ENCODE data around the gene SMIM45.

The SMIM45 gene

GRCh38 chr22:41969110-41969646, 17.2 kb downstream of the SMIM45 start, which contains the start of gene SEPTIN3:
TSS of gene SEPTIN3 (plus strand) at chr22:41969443. CDS start at chr22:41971493, 2,050 bp downstream.
- DNase-seq (ENCODE audit: low spot score) = no peak

DNA sequence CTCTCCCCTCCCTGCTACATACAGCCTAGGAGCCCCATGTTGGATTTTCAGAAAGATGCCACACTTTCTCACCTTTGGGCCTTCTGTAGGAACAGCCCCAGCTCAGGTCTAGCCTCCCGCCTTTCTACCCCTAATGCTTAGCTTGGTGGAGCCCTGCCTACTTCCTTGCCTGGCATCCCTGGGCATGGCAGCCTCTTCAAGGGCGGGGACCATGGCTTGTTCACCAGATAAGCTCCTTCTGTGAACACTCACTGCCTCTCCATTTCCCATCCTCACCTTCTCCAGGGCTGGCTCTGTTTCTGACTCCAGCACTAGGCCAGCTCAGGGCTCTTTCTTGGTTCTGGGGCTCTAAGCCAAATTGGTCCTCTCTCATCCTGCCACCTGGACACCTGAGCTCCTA, 18.7 kb downstream of the SMIM45 start:
- DNase-seq (ENCODE audit: low spot score) = no peak

- no peak for DNase-seq (ENCODE audit: low spot score)
Measured at GRCh38 chr22:41971431-41971830, 19.5 kb downstream of the SMIM45 start.

- DNase-seq (ENCODE audit: low spot score) = no peak
Measured at GRCh38 chr22:41974691-41975290, 22.8 kb downstream of the SMIM45 start.

DNA sequence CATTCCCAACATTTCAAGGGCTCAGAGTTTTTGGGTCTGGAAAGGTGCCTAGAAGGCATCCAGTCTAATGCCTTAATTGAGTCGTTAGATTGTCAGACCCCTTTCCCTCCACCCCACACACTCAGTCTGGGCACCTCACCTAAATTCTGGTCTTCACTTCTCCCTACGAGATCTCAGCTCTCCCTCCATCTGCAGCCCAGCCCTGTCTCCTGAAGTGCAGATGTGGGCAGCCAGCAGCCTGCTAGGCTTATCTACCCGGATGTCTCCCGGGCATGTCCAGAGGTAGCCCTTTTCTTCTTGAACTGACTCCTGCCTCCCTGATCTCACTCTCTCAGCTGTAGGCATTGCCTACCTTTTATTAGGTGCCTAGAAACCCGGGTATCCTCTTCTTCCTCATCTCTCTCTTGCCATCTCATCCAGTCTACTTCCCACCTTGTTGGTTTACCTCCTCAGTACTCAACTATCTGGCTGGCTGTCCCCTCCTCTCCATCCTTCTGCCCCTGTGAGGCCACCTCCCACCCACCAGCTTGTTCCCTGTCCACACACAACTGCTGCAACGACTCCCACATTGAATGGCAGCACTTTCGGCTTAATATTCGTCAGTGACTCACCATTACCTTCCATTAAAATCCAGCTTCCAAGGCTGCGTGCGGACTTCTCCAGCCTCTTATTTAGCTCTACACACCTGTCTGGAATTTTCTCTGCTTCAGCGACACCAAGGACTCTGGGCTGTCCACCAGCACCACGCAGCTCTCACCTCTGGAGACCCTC, 23.5 kb downstream of the SMIM45 start:
- no peak for DNase-seq (ENCODE audit: low spot score)

- no peak for DNase-seq (ENCODE audit: low spot score)
Measured at GRCh38 chr22:41976070-41976901, 24.3 kb downstream of the SMIM45 start.

DNA sequence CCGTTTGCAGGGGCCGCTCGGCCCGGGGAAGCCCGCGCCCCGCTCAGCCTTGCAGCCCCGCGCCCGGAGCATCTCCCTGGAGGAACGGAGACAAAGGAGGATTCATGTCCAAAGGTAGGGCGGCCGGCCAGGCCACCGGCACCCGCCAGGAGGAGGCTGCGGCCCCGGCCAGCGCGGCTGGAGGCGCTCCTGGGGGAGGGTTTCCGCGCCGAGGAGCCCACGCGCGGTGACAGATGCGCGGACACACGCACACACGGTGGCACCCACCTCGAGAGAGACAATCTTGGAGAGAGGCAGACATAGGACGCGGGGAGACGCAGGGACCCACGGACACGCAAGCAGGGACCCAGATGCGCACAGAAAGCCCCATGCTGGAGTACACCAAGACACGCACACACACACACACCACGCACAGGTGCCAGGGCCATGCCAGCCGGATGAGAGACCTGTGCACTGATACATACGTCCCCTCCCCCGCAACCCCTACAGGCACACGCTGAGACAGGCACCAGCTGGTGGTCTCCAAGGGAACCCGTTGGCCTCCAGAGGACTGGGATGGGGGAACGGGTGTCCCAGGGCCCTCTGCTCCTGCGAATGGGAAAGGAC, 25.1 kb downstream of the SMIM45 start:
- DNase-seq (ENCODE audit: low spot score) = no peak

DNA sequence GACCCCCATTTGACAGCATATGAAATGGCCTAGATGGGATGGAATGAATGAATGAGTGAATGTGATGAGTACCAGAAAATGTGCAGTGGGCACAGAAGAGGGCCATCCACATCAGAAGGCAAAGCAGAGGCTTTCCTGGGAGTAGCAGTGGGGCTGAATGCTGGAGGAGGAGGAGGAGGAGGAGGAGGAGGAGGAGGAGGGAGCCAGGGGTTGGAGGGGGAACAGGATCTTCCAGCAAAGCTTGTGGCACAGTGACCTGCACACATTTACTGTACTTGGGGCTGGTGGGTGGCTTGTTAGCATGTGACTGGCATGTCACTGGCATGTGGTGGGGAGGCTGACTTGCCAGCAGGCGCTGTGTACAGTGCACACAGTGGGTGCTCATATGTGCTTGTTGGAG, 26.8 kb downstream of the SMIM45 start:
- DNase-seq (ENCODE audit: low spot score) = no peak

DNA sequence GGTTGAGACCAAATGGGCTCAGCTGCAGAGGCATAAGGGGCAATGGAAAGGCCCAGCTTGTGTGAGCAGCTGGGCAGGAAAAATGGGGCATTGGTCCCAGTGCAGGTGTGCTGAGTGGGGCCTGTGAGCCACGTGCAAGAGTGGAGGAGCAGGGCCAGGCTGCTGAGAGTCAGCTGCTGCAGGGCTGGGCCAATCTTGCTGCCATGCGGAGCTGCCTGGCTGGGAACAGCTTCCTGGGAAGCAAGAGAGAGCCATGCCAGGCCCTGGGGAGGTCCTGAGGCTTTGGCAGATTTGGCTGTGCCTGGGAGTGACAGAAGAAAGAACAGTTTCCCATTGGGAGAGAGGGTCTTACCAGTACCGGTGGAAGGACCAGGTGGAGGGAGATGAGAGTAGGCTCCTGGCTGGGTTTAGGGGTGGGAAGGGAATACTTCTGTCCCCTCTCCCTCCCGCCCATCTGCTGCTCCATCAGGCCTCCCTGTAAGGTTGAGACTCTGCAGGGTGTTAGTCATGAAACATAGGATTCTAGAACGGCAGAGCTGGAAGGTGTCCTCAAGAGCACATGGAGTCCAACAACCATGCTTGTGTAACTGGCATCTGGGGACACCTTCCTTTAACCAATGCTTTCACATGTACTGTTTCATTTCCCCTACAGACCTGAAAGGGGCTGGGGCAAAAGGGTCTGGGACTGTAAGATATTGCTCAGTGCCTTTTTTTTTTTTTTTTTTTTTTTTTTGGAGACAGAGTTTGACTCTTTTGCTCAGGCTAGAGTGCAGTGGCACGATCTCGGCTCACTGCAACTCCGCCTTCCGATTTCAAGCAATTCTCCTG, 27.7 kb downstream of the SMIM45 start:
- no peak for DNase-seq (ENCODE audit: low spot score)

DNA sequence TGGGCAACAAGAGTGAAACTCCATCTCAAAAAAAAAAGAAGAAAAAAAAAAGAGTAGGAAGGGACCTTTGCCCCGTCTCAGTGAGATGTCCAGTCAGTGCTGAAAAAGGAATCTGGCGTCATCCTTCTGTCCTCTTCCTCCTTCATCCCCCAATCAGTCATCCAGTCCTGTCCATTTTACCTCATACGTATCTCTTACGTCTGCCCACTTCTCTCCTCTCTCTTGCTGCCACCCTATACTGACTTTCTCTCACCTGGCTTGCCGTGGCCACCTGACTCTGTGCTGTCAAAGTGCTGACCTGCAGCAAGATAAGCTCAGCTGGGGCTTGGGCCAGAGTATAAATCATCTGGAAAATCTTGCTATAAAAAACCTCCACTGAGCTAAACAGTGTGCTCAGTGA, 30.9 kb downstream of the SMIM45 start:
- DNase-seq (ENCODE audit: low spot score) = no peak

- no peak for DNase-seq (ENCODE audit: low spot score)
Measured at GRCh38 chr22:41983513-41984405, 31.8 kb downstream of the SMIM45 start.

GRCh38 chr22:41987276-41987675, 35.3 kb downstream of the SMIM45 start:
- DNase-seq (ENCODE audit: low spot score) = no peak

GRCh38 chr22:41989246-41989645, 37.3 kb downstream of the SMIM45 start:
- no peak for DNase-seq (ENCODE audit: low spot score)

DNA sequence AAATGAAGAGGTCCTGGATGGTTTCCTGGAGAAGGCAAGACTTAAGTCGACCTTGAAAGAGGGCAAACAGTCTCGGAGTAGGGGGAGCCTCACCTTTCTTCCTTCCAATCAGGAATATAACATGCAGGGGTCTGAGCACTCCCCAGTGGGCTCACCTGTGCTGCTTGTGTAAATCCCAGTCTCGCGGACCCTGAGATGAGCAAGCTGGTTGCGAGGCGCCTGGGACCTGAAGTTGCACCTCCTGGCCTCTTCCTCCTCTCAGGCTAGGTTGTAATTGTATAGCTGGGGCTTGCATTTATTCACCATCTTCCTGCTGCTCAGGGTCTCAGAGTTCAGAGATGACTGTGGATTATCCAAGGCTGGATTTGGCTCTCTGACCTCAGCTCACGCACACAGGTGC, 39.2 kb downstream of the SMIM45 start:
- DNase-seq (ENCODE audit: low spot score) = no peak

GRCh38 chr22:41992496-41992895, 40.5 kb downstream of the SMIM45 start:
- DNase-seq (ENCODE audit: low spot score) = no peak

DNA sequence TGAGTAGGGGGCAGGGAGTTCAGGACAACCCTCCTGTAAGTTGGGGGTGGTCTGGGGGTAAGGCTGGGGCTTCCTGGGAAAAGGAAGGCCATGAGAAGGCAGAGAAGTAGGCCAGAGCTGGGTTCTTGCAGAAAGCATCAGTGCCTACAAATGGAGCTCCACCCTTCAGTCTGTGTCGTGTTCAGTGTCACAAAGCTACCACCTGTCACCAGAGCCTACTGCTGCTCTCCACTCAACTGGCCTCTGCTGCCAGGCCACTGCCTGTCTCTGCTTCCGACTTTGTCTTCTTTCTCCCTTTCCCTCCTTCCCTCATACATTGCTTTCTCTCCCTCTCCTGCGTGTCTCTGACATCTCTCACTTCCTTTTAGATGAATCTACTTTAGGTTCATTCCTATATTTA, 43.3 kb downstream of the SMIM45 start:
- no peak for DNase-seq (ENCODE audit: low spot score)

GRCh38 chr22:41996826-41997225, 44.9 kb downstream of the SMIM45 start:
- DNase-seq (ENCODE audit: low spot score) = no peak

- DNase-seq (ENCODE audit: low spot score) = peak; percentile 88
Measured at GRCh38 chr22:41998361-41999261, 46.7 kb downstream of the SMIM45 start, which contains the start of gene WBP2NL. TSS of gene WBP2NL (plus strand) at chr22:41998788. CDS start at chr22:41998819, 31 bp downstream.

GRCh38 chr22:42000466-42000865, 48.5 kb downstream of the SMIM45 start:
- no peak for DNase-seq (ENCODE audit: low spot score)
